Progenitor cell of endocrine pancreas (in vitro differentiated cells): ENCODE results near the gene ZNF532. TPM values are rescaled to one million over a fixed set of nuclear protein-coding genes. Genes with fewer than 3 reads are reported as not detected.
"Not testable (repeated sequence)": the region's sequence is repeated elsewhere in the genome, so short reads cannot be mapped to it uniquely, and the experiment has no call there.

ENCODE experiments used
- DNase-seq: peaks from one replicate; pipeline ENCODE4 v3.0.0; 2021; ENCODE audit warnings: low spot score; ENCODE audit not compliant: unreplicated experiment
- H3K27ac Mint-ChIP-seq: 2 replicates; pipeline ENCODE4 v1.8.0; 2021; ENCODE audit warnings: mild to moderate bottlenecking, moderate library complexity, mixed read lengths
- H3K27me3 Mint-ChIP-seq: 2 replicates; pipeline ENCODE4 v1.8.0; 2021; ENCODE audit warnings: mixed read lengths
- H3K36me3 Mint-ChIP-seq: 2 replicates; pipeline ENCODE4 v1.8.0; 2022; ENCODE audit warnings: mixed read lengths; ENCODE audit not compliant: insufficient read depth
- H3K4me1 Mint-ChIP-seq: 2 replicates; pipeline ENCODE4 v1.8.0; 2021; ENCODE audit warnings: low read depth, mixed read lengths
- H3K4me3 Mint-ChIP-seq: 2 replicates; pipeline ENCODE4 v1.8.0; 2021; ENCODE audit warnings: low read depth, mild to moderate bottlenecking, moderate library complexity, mixed read lengths
- H3K9me3 Mint-ChIP-seq: 2 replicates; pipeline ENCODE4 v1.8.0; 2021; ENCODE audit warnings: low read depth, mixed read lengths
- total RNA-seq: library from RNA; stranded (reverse); gene quantifications from 2 replicates; pipeline ENCODE4 v1.2.1, GENCODE V29; 2021
- TF ChIP-seq, protein P1 (sequence below): fragments of 200-600 bp; sonication (generic); IDR thresholded peaks from one replicate; pipeline ENCODE4 v1.5.0; 2021; ENCODE audit warnings: antibody characterized with exemption, mild to moderate bottlenecking; ENCODE audit not compliant: unreplicated experiment

Gene ZNF532
- total RNA-seq, 1 donor from 2014 or later: 190 TPM

DNA sequence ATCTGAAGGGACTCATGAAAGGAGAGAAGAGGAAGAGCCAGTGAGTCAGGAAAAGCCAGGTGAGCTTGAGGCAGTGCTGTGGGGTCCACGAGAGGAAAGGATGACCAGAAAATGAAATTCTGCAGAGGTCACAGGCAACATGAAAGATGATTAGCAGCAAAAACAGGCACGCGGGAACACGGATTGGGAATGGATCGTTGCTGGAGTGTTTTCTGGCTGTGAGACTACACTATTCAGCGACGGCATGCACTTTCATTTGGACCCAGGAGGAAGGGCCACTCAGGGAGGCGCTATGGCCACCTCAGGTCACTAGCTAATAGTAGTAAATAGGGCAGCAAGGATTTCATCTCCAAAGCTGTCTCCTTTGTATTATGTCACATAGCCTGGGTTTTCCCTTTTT lies 44.8 kb downstream of the ZNF532 start:
- no peak for DNase-seq
- H3K9me3 Mint-ChIP-seq: no peaks in the 10 kb centered on the region
- TF ChIP-seq, protein P1, sequence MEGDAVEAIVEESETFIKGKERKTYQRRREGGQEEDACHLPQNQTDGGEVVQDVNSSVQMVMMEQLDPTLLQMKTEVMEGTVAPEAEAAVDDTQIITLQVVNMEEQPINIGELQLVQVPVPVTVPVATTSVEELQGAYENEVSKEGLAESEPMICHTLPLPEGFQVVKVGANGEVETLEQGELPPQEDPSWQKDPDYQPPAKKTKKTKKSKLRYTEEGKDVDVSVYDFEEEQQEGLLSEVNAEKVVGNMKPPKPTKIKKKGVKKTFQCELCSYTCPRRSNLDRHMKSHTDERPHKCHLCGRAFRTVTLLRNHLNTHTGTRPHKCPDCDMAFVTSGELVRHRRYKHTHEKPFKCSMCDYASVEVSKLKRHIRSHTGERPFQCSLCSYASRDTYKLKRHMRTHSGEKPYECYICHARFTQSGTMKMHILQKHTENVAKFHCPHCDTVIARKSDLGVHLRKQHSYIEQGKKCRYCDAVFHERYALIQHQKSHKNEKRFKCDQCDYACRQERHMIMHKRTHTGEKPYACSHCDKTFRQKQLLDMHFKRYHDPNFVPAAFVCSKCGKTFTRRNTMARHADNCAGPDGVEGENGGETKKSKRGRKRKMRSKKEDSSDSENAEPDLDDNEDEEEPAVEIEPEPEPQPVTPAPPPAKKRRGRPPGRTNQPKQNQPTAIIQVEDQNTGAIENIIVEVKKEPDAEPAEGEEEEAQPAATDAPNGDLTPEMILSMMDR: no peak
- H3K36me3 Mint-ChIP-seq: peaks cover 24% of the 10 kb centered on the region
- peaks cover 28% of the 10 kb centered on the region for H3K4me1 Mint-ChIP-seq
- H3K27ac Mint-ChIP-seq: no peak overlapping the region
- no peak overlapping the region for H3K4me3 Mint-ChIP-seq
- no peaks in the 10 kb centered on the region for H3K27me3 Mint-ChIP-seq

DNA sequence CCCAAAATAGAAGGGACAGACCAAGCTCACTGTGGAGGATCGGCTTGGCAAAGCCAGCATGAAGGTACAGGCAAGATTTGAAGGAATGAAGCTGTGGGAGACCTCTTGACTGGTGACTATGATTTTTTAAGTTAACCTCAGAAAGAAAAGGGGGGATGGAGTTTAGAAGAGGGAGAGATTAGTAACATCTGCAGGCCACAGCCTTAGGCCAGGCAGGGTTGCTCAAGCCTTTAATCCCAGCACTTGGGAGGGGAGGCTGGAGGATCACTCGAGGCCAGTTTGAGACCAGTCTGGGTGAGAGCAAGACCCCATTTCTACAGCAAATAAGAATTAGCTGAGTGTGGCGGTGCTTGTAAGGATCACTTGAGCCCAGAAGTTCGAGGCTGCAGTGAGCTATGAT lies 46.6 kb downstream of the ZNF532 start:
- no peaks in the 10 kb centered on the region for H3K27me3 Mint-ChIP-seq
- H3K4me3 Mint-ChIP-seq: no peak overlapping the region
- H3K4me1 Mint-ChIP-seq: peaks cover 43% of the 10 kb centered on the region

DNA sequence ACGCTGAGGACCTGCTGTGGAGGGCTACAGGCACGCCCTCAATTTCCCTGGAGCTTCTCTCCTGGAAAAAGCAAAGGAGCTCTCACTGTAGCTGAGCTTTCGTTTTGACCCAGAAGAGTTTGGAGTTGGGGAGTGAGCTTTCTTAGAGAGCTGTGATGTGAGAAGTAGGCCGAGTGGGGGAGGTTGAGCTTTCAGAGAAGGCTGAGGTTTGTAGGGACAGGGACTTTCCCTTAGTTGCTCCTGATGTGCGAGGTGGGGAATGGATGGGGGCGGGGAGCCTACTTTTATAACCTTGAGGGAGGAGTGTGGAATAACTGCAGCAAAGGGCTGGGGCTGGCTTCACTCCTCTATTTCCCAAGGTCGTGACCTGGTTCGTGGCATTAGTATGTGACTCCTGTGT lies 47.1 kb downstream of the ZNF532 start:
- Mint-ChIP-seq H3K4me1 (peaks cover 46% of the 10 kb centered on the region), H3K4me3 (no peak overlapping the region), H3K27me3 (no peaks in the 10 kb centered on the region), H3K27ac (peak overlapping the region; percentile 83), H3K9me3 (no peaks in the 10 kb centered on the region), H3K36me3 (peaks cover 24% of the 10 kb centered on the region)
- DNase-seq: no peak
- TF ChIP-seq, protein P1: no peak

More for the DNA sequence above, 46.6 kb downstream of the ZNF532 start:
- Mint-ChIP-seq H3K9me3 (no peaks in the 10 kb centered on the region), H3K27ac (peak overlapping the region; percentile 83), H3K36me3 (peaks cover 20% of the 10 kb centered on the region)
- TF ChIP-seq, protein P1: no peak
- DNase-seq: no peak

DNA sequence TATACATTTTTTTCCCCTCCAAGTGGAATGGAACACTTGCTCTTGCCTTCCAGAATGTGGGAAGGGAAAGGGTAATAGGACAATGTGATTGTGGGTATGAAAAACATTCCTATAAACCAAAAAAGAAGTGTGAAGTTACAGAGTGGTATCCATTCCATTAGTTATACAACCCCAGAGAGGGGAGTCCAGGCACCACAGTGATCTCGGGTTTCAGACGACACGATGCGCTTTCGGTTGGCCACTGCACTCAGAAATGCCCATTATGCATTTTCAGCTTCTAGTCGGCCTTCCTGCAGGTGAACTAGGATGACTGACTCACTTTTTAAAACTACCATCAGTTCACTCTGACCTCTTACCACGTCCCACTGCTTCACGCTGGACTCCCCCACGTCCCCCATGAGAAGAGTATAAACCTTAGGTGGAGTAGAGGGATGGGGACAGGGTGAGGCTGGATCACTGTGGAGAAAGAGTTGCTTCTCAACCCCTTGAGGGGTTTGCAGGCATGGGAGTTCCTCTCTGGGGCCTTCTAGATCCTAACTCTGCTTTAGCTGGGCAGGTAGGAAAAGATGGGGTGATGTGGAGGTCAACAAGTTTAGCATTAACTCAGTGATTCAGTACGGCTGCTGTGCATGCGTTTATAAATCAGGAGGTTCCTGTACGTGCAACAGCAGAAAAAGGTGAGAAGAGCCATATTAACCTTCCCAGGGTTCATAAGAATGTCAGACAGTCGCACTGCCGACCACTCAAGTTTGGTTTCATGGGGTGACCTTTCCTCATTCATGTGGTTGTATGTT lies 50.5 kb downstream of the ZNF532 start:
- no peak overlapping the region for H3K4me3 Mint-ChIP-seq
- H3K36me3 Mint-ChIP-seq: peaks cover 37% of the 10 kb centered on the region
- TF ChIP-seq, protein P1: no peak
- H3K4me1 Mint-ChIP-seq: peaks cover 43% of the 10 kb centered on the region
- peak overlapping the region; percentile 82 for H3K27ac Mint-ChIP-seq
- H3K27me3 Mint-ChIP-seq: no peaks in the 10 kb centered on the region
- no peaks in the 10 kb centered on the region for H3K9me3 Mint-ChIP-seq
- DNase-seq: no peak

DNA sequence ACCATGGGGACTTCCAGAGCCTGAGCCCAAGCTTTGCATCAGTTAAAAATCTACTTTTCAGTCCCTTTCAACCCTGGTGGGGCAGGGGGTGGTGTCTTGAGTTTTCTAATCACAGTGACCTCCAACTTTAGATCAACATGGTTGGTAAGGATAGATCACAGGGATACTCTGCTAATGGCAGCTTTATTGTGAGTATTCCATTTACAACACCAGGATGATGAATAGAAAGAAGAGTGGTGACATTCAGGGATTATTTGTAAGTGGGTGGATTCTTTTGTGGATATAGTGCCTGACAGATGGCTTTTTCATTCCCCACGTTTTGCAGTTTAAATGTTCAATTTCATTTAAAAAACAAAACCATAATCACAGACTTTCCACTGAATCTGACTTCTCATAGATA lies 51.3 kb downstream of the ZNF532 start:
- peaks cover 40% of the 10 kb centered on the region for H3K4me1 Mint-ChIP-seq
- H3K9me3 Mint-ChIP-seq: no peaks in the 10 kb centered on the region
- H3K4me3 Mint-ChIP-seq: no peak overlapping the region
- TF ChIP-seq, protein P1: no peak
- peaks cover 34% of the 10 kb centered on the region for H3K36me3 Mint-ChIP-seq
- H3K27ac Mint-ChIP-seq: peak overlapping the region; percentile 82
- H3K27me3 Mint-ChIP-seq: no peaks in the 10 kb centered on the region
- no peak for DNase-seq

DNA sequence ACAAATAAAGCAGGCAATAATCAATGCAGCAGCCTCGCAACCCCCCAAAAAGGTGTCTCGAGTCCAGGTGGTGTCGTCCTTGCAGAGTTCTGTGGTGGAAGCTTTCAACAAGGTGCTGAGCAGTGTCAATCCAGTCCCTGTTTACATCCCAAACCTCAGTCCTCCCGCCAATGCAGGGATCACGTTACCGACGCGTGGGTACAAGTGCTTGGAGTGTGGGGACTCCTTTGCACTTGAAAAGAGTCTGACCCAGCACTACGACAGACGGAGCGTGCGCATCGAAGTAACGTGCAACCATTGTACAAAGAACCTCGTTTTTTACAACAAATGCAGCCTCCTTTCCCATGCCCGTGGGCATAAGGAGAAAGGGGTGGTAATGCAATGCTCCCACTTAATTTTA lies 55.3 kb downstream of the ZNF532 start:
- Mint-ChIP-seq H3K36me3 (peaks cover 58% of the 10 kb centered on the region), H3K4me1 (peaks cover 13% of the 10 kb centered on the region)
- H3K9me3 Mint-ChIP-seq, DNase-seq, H3K27me3 Mint-ChIP-seq, H3K4me3 Mint-ChIP-seq, H3K27ac Mint-ChIP-seq: not testable (repeated sequence)
